HepG2 (cell line): ENCODE data around the gene FETUB. TPM values are rescaled to one million over a fixed set of nuclear protein-coding genes. Genes with fewer than 3 reads are reported as not detected.
A peak's percentile ranks its signal among the peaks of the same experiment; 100 is the strongest.

Experiments
- BORCS8-MEF2B ChIP-seq: sonication (generic); formaldehyde crosslinking; IDR thresholded peaks from 2 replicates; pipeline ENCODE4 v1.8.0; 2022; ENCODE audit warnings: mild to moderate bottlenecking, missing genetic modification reagents
- EHMT2 ChIP-seq: fragments of 200-600 bp; sonication (generic); IDR thresholded peaks from 2 replicates; pipeline ENCODE4 v1.7.0; 2017; ENCODE audit warnings: antibody characterized with exemption, low read depth, low read length, borderline replicate concordance
- GATAD2A ChIP-seq: IDR thresholded peaks from 2 replicates; pipeline ENCODE4 v1.6.1; 2016
- JUN ChIP-seq: sonication (generic); formaldehyde crosslinking; IDR thresholded peaks from 2 replicates; pipeline ENCODE4 v1.4.0; 2020; ENCODE audit warnings: mild to moderate bottlenecking, missing genetic modification reagents
- MED1 ChIP-seq: sonication (generic); formaldehyde crosslinking; IDR thresholded peaks from 2 replicates; pipeline ENCODE4 v1.4.0; 2020; ENCODE audit warnings: missing genetic modification reagents
- PTBP1 ChIP-seq: fragments of 200-400 bp; formaldehyde crosslinking; IDR thresholded peaks from 2 replicates; pipeline ENCODE4 v1.6.1; 2018; ENCODE audit warnings: low read length, low read depth; ENCODE audit not compliant: poor library complexity, severe bottlenecking
- RAD21 ChIP-seq: fragments of 450-650 bp; formaldehyde crosslinking; IDR thresholded peaks from 2 replicates; pipeline ENCODE4 v1.5.0; 2020; ENCODE audit warnings: mild to moderate bottlenecking
- SMC3 ChIP-seq: IDR thresholded peaks from 2 replicates; pipeline ENCODE4 v1.6.1; 2011; ENCODE audit warnings: low read length, improper control_type of control experiment
- SNAI1 ChIP-seq: sonication (generic); formaldehyde crosslinking; IDR thresholded peaks from 2 replicates; pipeline ENCODE4 v1.5.0; 2020; ENCODE audit warnings: mild to moderate bottlenecking, missing genetic modification reagents, borderline replicate concordance
- TGIF2 ChIP-seq: IDR thresholded peaks from 2 replicates; pipeline ENCODE4 v1.6.1; 2016; ENCODE audit warnings: control low read depth, missing compliant biosample characterization
- XBP1 ChIP-seq: sonication (generic); formaldehyde crosslinking; IDR thresholded peaks from 2 replicates; pipeline ENCODE4 v1.5.0; 2020; ENCODE audit warnings: missing genetic modification reagents
- YY1 ChIP-seq: IDR thresholded peaks from 2 replicates; pipeline ENCODE4 v1.6.1; 2011; ENCODE audit warnings: low read length, low read depth, moderate library complexity, mild to moderate bottlenecking; ENCODE audit not compliant: insufficient read depth, insufficient replicate concordance
- ZFX ChIP-seq: sonication (generic); formaldehyde crosslinking; IDR thresholded peaks from 2 replicates; pipeline ENCODE4 v1.4.0; 2020; ENCODE audit warnings: mild to moderate bottlenecking, low read depth, missing genetic modification reagents, moderate library complexity
- ZFY ChIP-seq: sonication (generic); formaldehyde crosslinking; IDR thresholded peaks from 2 replicates; pipeline ENCODE4 v1.4.0; 2020; ENCODE audit warnings: missing genetic modification reagents
- ZNF207 ChIP-seq: fragments of 450-650 bp; IDR thresholded peaks from 2 replicates; pipeline ENCODE4 v1.6.1; 2016; ENCODE audit warnings: antibody characterized with exemption, borderline replicate concordance
- ZNF253 ChIP-seq: sonication (generic); formaldehyde crosslinking; IDR thresholded peaks from 2 replicates; pipeline ENCODE4 v1.8.0; 2022; ENCODE audit warnings: mild to moderate bottlenecking, missing genetic modification reagents, borderline replicate concordance
- ZNF335 ChIP-seq: sonication (generic); formaldehyde crosslinking; IDR thresholded peaks from 2 replicates; pipeline ENCODE4 v1.4.0; 2020; ENCODE audit warnings: missing genetic modification reagents
- ZNF614 ChIP-seq: IDR thresholded peaks from 2 replicates; pipeline ENCODE4 v1.6.1; 2018; ENCODE audit warnings: missing biosample characterization, missing genetic modification reagents, inconsistent platforms, borderline replicate concordance
- ZNF616 ChIP-seq: sonication (generic); formaldehyde crosslinking; IDR thresholded peaks from 2 replicates; pipeline ENCODE4 v1.5.0; 2020; ENCODE audit warnings: low read depth, mild to moderate bottlenecking, missing genetic modification reagents
- polyA plus RNA-seq, 8 experiments: library from polyadenylated mRNA; depleted of rRNA in 3 of 8; stranded (reverse) in 7 of 8; unstranded in 1 of 8; fragments of >200 nt; fragmentation: Illumina TruSeq in 4 of 8; extraction: Trizol in 4 of 8; gene quantifications; 2 replicates each; pipeline versions ENCODE4 v1.2.1 to v1.2.3, GENCODE V29; 2011 to 2016; ENCODE audit warnings: low read depth in 4 of 8, missing spikeins in 1 of 8, mixed read lengths in 1 of 8; ENCODE audit not compliant: insufficient read depth in 1 of 8
- total RNA-seq, 5 experiments: library from RNA; depleted of rRNA; stranded (reverse); fragments of >200 nt; fragmentation: Illumina TruSeq; extraction: Trizol; gene quantifications; 2 replicates each; pipeline ENCODE4 v1.2.3, GENCODE V29; 2016; ENCODE audit warnings: low read depth in 1 of 5
- TF ChIP-seq, protein P1 (sequence below): sonication (generic); formaldehyde crosslinking; IDR thresholded peaks from 2 replicates; pipeline ENCODE4; 2020; ENCODE audit warnings: missing genetic modification reagents, mild to moderate bottlenecking, borderline replicate concordance
- TF ChIP-seq, protein P2 (sequence below): IDR thresholded peaks from 2 replicates; pipeline ENCODE4 v1.6.1; 2016
- TF ChIP-seq, protein P3 (sequence below): sonication (generic); formaldehyde crosslinking; IDR thresholded peaks from 2 replicates; pipeline ENCODE4 v1.5.0; 2020; ENCODE audit warnings: mild to moderate bottlenecking, missing genetic modification reagents, moderate library complexity
- TF ChIP-seq, protein P4 (sequence below): sonication (generic); formaldehyde crosslinking; IDR thresholded peaks from 2 replicates; pipeline ENCODE4 v1.5.0; 2020; ENCODE audit warnings: missing genetic modification reagents
- TF ChIP-seq, protein P5 (sequence below): sonication (generic); formaldehyde crosslinking; IDR thresholded peaks from 2 replicates; pipeline ENCODE4 v1.8.1; 2023; ENCODE audit warnings: mild to moderate bottlenecking, missing genetic modification reagents, borderline replicate concordance

FETUB gene
- total and polyA plus RNA-seq, 2 of the 13 experiments (the other 11 are each of a cell fraction or from before 2014, with no cell fraction given): 2.1 to 4.4 TPM

DNA sequence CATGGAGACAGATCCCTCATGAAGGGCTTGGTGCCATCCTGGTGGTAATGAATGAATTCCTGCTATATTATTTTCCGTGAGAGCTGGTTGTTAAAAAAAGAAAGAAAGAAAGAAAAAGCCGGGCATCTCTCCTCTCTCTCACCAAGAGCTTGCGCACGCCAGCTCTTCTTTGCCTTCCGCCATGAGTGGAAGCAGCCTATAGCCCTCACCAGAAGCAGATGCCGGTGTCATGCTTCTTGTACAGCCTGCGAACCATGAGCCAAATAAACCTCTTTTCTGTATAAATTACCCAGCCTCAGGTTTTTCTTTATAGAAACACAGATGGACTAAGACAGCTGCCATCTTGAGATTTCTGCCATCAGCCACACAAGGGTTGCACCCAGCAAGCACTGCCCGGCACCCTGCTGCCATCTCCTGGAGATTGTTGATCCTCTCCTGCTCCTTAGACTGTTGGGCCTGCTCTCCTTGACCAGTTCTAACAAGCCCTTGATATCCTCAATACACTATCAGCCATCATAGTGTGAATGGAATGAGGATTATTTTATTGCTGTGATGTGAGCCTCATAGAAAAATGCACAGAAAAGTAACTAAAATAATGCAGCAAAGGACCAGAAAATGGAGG is 30.8 kb upstream of the FETUB start (continued):
- no peak for TF ChIP-seq ZNF616 (CRISPR knock-in tag)
- TF ChIP-seq SNAI1 (CRISPR knock-in tag): 0 out of 2 replicates have a peak, but pooled peaks have one; percentile 39
- TF ChIP-seq, protein P1, sequence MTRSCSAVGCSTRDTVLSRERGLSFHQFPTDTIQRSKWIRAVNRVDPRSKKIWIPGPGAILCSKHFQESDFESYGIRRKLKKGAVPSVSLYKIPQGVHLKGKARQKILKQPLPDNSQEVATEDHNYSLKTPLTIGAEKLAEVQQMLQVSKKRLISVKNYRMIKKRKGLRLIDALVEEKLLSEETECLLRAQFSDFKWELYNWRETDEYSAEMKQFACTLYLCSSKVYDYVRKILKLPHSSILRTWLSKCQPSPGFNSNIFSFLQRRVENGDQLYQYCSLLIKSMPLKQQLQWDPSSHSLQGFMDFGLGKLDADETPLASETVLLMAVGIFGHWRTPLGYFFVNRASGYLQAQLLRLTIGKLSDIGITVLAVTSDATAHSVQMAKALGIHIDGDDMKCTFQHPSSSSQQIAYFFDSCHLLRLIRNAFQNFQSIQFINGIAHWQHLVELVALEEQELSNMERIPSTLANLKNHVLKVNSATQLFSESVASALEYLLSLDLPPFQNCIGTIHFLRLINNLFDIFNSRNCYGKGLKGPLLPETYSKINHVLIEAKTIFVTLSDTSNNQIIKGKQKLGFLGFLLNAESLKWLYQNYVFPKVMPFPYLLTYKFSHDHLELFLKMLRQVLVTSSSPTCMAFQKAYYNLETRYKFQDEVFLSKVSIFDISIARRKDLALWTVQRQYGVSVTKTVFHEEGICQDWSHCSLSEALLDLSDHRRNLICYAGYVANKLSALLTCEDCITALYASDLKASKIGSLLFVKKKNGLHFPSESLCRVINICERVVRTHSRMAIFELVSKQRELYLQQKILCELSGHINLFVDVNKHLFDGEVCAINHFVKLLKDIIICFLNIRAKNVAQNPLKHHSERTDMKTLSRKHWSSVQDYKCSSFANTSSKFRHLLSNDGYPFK: 0 out of 2 replicates have a peak, but pooled peaks have one; percentile 17
- TF ChIP-seq ZNF207: no peak
- no peak for TF ChIP-seq XBP1 (CRISPR knock-in tag)
- peak; percentile 58; the same call in 1 of the 2 replicates for TF ChIP-seq EHMT2
- TF ChIP-seq ZNF614 (CRISPR knock-in tag): no peak
- TF ChIP-seq, protein P2, sequence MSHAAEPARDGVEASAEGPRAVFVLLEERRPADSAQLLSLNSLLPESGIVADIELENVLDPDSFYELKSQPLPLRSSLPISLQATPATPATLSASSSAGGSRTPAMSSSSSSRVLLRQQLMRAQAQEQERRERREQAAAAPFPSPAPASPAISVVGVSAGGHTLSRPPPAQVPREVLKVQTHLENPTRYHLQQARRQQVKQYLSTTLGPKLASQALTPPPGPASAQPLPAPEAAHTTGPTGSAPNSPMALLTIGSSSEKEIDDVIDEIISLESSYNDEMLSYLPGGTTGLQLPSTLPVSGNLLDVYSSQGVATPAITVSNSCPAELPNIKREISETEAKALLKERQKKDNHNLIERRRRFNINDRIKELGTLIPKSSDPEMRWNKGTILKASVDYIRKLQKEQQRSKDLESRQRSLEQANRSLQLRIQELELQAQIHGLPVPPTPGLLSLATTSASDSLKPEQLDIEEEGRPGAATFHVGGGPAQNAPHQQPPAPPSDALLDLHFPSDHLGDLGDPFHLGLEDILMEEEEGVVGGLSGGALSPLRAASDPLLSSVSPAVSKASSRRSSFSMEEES (CRISPR knock-in tag): no peak
- TF ChIP-seq JUN (CRISPR knock-in tag): no peak
- TF ChIP-seq, protein P3, sequence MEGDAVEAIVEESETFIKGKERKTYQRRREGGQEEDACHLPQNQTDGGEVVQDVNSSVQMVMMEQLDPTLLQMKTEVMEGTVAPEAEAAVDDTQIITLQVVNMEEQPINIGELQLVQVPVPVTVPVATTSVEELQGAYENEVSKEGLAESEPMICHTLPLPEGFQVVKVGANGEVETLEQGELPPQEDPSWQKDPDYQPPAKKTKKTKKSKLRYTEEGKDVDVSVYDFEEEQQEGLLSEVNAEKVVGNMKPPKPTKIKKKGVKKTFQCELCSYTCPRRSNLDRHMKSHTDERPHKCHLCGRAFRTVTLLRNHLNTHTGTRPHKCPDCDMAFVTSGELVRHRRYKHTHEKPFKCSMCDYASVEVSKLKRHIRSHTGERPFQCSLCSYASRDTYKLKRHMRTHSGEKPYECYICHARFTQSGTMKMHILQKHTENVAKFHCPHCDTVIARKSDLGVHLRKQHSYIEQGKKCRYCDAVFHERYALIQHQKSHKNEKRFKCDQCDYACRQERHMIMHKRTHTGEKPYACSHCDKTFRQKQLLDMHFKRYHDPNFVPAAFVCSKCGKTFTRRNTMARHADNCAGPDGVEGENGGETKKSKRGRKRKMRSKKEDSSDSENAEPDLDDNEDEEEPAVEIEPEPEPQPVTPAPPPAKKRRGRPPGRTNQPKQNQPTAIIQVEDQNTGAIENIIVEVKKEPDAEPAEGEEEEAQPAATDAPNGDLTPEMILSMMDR (CRISPR knock-in tag): peak; percentile 61
- 0 out of 2 replicates have a peak, but pooled peaks have one; percentile 30 for TF ChIP-seq ZFX (CRISPR knock-in tag)
- no peak for TF ChIP-seq GATAD2A
- TF ChIP-seq ZNF253 (CRISPR knock-in tag): no peak
- no peak for TF ChIP-seq TGIF2
- TF ChIP-seq BORCS8-MEF2B (CRISPR knock-in tag): no peak
- no peak for TF ChIP-seq PTBP1
- TF ChIP-seq RAD21 (CRISPR knock-in tag): 0 out of 2 replicates have a peak, but pooled peaks have one; percentile 17
- peak; percentile 50; the same call in 1 of the 2 replicates for TF ChIP-seq SMC3
- TF ChIP-seq ZFY (CRISPR knock-in tag): no peak
- TF ChIP-seq ZNF335 (CRISPR knock-in tag): no peak
- TF ChIP-seq YY1: peak; percentile 71
- peak; percentile 53; the same call in 1 of the 2 replicates for TF ChIP-seq MED1 (CRISPR knock-in tag)
- TF ChIP-seq, protein P4, sequence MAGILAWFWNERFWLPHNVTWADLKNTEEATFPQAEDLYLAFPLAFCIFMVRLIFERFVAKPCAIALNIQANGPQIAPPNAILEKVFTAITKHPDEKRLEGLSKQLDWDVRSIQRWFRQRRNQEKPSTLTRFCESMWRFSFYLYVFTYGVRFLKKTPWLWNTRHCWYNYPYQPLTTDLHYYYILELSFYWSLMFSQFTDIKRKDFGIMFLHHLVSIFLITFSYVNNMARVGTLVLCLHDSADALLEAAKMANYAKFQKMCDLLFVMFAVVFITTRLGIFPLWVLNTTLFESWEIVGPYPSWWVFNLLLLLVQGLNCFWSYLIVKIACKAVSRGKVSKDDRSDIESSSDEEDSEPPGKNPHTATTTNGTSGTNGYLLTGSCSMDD (CRISPR knock-in tag): no peak
- TF ChIP-seq, protein P5, sequence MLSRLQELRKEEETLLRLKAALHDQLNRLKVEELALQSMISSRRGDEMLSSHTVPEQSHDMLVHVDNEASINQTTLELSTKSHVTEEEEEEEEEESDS (CRISPR knock-in tag): no peak
